HG03025 (cell line): ENCODE results near the gene A1BG.
A peak's percentile ranks its signal among the peaks of the same experiment; 100 is the strongest.

Experiments used
- ATAC-seq: cut with Tn5 transposase; IDR thresholded peaks from one replicate; pipeline ENCODE4 v1.9.1; 2021; ENCODE audit warnings: mild to moderate bottlenecking, moderate library complexity; ENCODE audit not compliant: unreplicated experiment, low FRiP score

The A1BG gene

GRCh38 chr19:58305065-58305931 is 48.0 kb downstream of the A1BG start, which contains the start of gene ERVK3-1:
Gene ERVK3-1, plus strand, starts transcription at chr19:58305377. Its CDS starts 6,792 bp downstream, at chr19:58312169.
- peak; percentile 91 for ATAC-seq

- ATAC-seq, result no peak
These were observed 48.6 kb downstream of the A1BG start for GRCh38 chr19:58304748-58305064.

GRCh38 chr19:58304255-58304654 is 49.0 kb downstream of the A1BG start:
- ATAC-seq, result no peak

- ATAC-seq, result no peak
These were observed 52.7 kb downstream of the A1BG start for GRCh38 chr19:58300620-58301019.

GRCh38 chr19:58296104-58296503 is 57.2 kb downstream of the A1BG start:
- no peak for ATAC-seq
